ENCODE data around the gene PUDP.
"Not testable (repeated sequence)": the region's sequence is repeated elsewhere in the genome, so short reads cannot be mapped to it uniquely, and the experiment has no call there.

PUDP gene

GRCh38 chrX:7028246-7028645 lies 119.7 kb downstream of the PUDP start:
- Histone ChIP-seq H3K4me2 (no peak overlapping the region), H3K79me2 (ENCODE audit: insufficient read depth, low read depth) (no peaks in the 10 kb centered on the region), H3K4me1 (ENCODE audit: low read depth, poor library complexity, severe bottlenecking) (no peaks in the 10 kb centered on the region), H2AFZ (ENCODE audit: low read depth) (no peak overlapping the region), H3K4me3 (IDR thresholded peaks at IDR 0.05; ENCODE audit: insufficient read depth, low read depth, low read length) (no peak overlapping the region), H3K27me3 (ENCODE audit: insufficient read depth, low read depth) (no peaks in the 10 kb centered on the region), H3K27ac (no peak overlapping the region), H3K9ac (no peak overlapping the region), H3K36me3 (ENCODE audit: insufficient read depth) (no peaks in the 10 kb centered on the region), H4K20me1 (ENCODE audit: insufficient read depth) (no peaks in the 10 kb centered on the region)
- TF ChIP-seq CTCF (conservative IDR thresholded peaks at IDR 0.05; ENCODE audit: low read depth, low read length) = no peak

GRCh38 chrX:7027071-7027470 lies 120.9 kb downstream of the PUDP start:
- Histone ChIP-seq H3K4me2 (no peak overlapping the region), H3K27me3 (ENCODE audit: insufficient read depth, low read depth) (no peaks in the 10 kb centered on the region), H2AFZ (ENCODE audit: low read depth) (no peak overlapping the region), H3K9ac (no peak overlapping the region), H3K4me3 (IDR thresholded peaks at IDR 0.05; ENCODE audit: insufficient read depth, low read depth, low read length) (no peak overlapping the region), H3K27ac (no peak overlapping the region), H3K36me3 (ENCODE audit: insufficient read depth) (no peaks in the 10 kb centered on the region), H3K4me1 (ENCODE audit: low read depth, poor library complexity, severe bottlenecking) (no peaks in the 10 kb centered on the region), H3K79me2 (ENCODE audit: insufficient read depth, low read depth) (no peaks in the 10 kb centered on the region), H4K20me1 (ENCODE audit: insufficient read depth) (no peaks in the 10 kb centered on the region)
- no peak for TF ChIP-seq CTCF (conservative IDR thresholded peaks at IDR 0.05; ENCODE audit: low read depth, low read length)

- not testable (repeated sequence) for H3K27ac ChIP-seq; H3K4me3 ChIP-seq (IDR thresholded peaks at IDR 0.05; ENCODE audit: insufficient read depth, low read depth, low read length); H3K4me1 ChIP-seq (ENCODE audit: low read depth, poor library complexity, severe bottlenecking); H3K27me3 ChIP-seq (ENCODE audit: insufficient read depth, low read depth); H4K20me1 ChIP-seq (ENCODE audit: insufficient read depth); H3K36me3 ChIP-seq (ENCODE audit: insufficient read depth); H3K4me2 ChIP-seq; H2AFZ ChIP-seq (ENCODE audit: low read depth); H3K9ac ChIP-seq; H3K79me2 ChIP-seq (ENCODE audit: insufficient read depth, low read depth)
Measured at GRCh38 chrX:7026365-7026764, 121.6 kb downstream of the PUDP start.

GRCh38 chrX:7025471-7025870 lies 122.5 kb downstream of the PUDP start:
- H3K36me3 ChIP-seq (ENCODE audit: insufficient read depth) = no peaks in the 10 kb centered on the region
- TF ChIP-seq CTCF (conservative IDR thresholded peaks at IDR 0.05; ENCODE audit: low read depth, low read length) = no peak
- H3K4me1 ChIP-seq (ENCODE audit: low read depth, poor library complexity, severe bottlenecking) = no peaks in the 10 kb centered on the region
- H3K27me3 ChIP-seq (ENCODE audit: insufficient read depth, low read depth) = no peaks in the 10 kb centered on the region
- H3K9ac ChIP-seq = no peak overlapping the region
- no peak overlapping the region for H3K4me3 ChIP-seq (IDR thresholded peaks at IDR 0.05; ENCODE audit: insufficient read depth, low read depth, low read length)
- H4K20me1 ChIP-seq (ENCODE audit: insufficient read depth) = no peaks in the 10 kb centered on the region
- H2AFZ ChIP-seq (ENCODE audit: low read depth) = no peak overlapping the region
- H3K79me2 ChIP-seq (ENCODE audit: insufficient read depth, low read depth) = no peaks in the 10 kb centered on the region
- no peak overlapping the region for H3K27ac ChIP-seq
- H3K4me2 ChIP-seq = no peak overlapping the region

- Histone ChIP-seq H3K4me1 (ENCODE audit: low read depth, poor library complexity, severe bottlenecking) (no peaks in the 10 kb centered on the region), H3K79me2 (ENCODE audit: insufficient read depth, low read depth) (no peaks in the 10 kb centered on the region), H3K9ac (no peak overlapping the region), H3K36me3 (ENCODE audit: insufficient read depth) (no peaks in the 10 kb centered on the region), H3K4me3 (IDR thresholded peaks at IDR 0.05; ENCODE audit: insufficient read depth, low read depth, low read length) (no peak overlapping the region), H3K27me3 (ENCODE audit: insufficient read depth, low read depth) (no peaks in the 10 kb centered on the region), H3K4me2 (no peak overlapping the region), H2AFZ (ENCODE audit: low read depth) (no peak overlapping the region), H4K20me1 (ENCODE audit: insufficient read depth) (no peaks in the 10 kb centered on the region), H3K27ac (no peak overlapping the region)
- TF ChIP-seq CTCF (conservative IDR thresholded peaks at IDR 0.05; ENCODE audit: low read depth, low read length) = no peak
Measured at GRCh38 chrX:7024850-7025249, 123.1 kb downstream of the PUDP start.

- H3K9ac ChIP-seq; H2AFZ ChIP-seq (ENCODE audit: low read depth); H3K4me1 ChIP-seq (ENCODE audit: low read depth, poor library complexity, severe bottlenecking); H3K79me2 ChIP-seq (ENCODE audit: insufficient read depth, low read depth); H4K20me1 ChIP-seq (ENCODE audit: insufficient read depth); H3K27ac ChIP-seq; H3K36me3 ChIP-seq (ENCODE audit: insufficient read depth); H3K4me3 ChIP-seq (IDR thresholded peaks at IDR 0.05; ENCODE audit: insufficient read depth, low read depth, low read length); H3K27me3 ChIP-seq (ENCODE audit: insufficient read depth, low read depth); H3K4me2 ChIP-seq: not testable (repeated sequence)
Measured at GRCh38 chrX:7022996-7023395, 125.0 kb downstream of the PUDP start.

Data from KMS-11 (cell line).